Measurements from ENCODE around the gene UMODL1.

UMODL1 gene

GRCh38 chr21:42133131-42133530 lies 62.0 kb downstream of the UMODL1 start:
- Histone ChIP-seq H3K4me3 (replicated peaks; ENCODE audit: insufficient read depth, low read length) (no peak overlapping the region), H3K27me3 (ENCODE audit: insufficient read depth, poor library complexity, severe bottlenecking) (no peaks in the 10 kb centered on the region), H3K27ac (replicated peaks) (no peak overlapping the region)
- no peak for DNase-seq (ENCODE audit: low read depth in 1 of 2, low spot score in 1 of 2)
- TF ChIP-seq POLR2AphosphoS5 (IDR thresholded peaks at IDR 0.05; ENCODE audit: low read depth) (no peak), REST (IDR thresholded peaks at IDR 0.05; ENCODE audit: insufficient replicate concordance, low read depth) (no peak), GABPA (IDR thresholded peaks at IDR 0.05; ENCODE audit: low read depth) (no peak), SPI1 (IDR thresholded peaks at IDR 0.05; ENCODE audit: borderline replicate concordance, low read depth) (no peak), CTCF (IDR thresholded peaks at IDR 0.05; ENCODE audit: insufficient read depth, low read length) (no peak)

GRCh38 chr21:42135386-42136052 lies 64.4 kb downstream of the UMODL1 start:
- H3K4me3 ChIP-seq (replicated peaks; ENCODE audit: insufficient read depth, low read length), result no peak overlapping the region
- no peak overlapping the region for H3K27ac ChIP-seq (replicated peaks)
- TF ChIP-seq POLR2AphosphoS5 (IDR thresholded peaks at IDR 0.05; ENCODE audit: low read depth) (no peak), CTCF (IDR thresholded peaks at IDR 0.05; ENCODE audit: insufficient read depth, low read length) (no peak), REST (IDR thresholded peaks at IDR 0.05; ENCODE audit: insufficient replicate concordance, low read depth) (no peak), GABPA (IDR thresholded peaks at IDR 0.05; ENCODE audit: low read depth) (no peak), SPI1 (IDR thresholded peaks at IDR 0.05; ENCODE audit: borderline replicate concordance, low read depth) (no peak)
- H3K27me3 ChIP-seq (ENCODE audit: insufficient read depth, poor library complexity, severe bottlenecking), result no peaks in the 10 kb centered on the region
- DNase-seq (ENCODE audit: low read depth in 1 of 2, low spot score in 1 of 2), result no peak

- Histone ChIP-seq H3K27me3 (ENCODE audit: insufficient read depth, poor library complexity, severe bottlenecking) (no peaks in the 10 kb centered on the region), H3K27ac (replicated peaks) (no peak overlapping the region), H3K4me3 (replicated peaks; ENCODE audit: insufficient read depth, low read length) (no peak overlapping the region)
- no peak for TF ChIP-seq REST (IDR thresholded peaks at IDR 0.05; ENCODE audit: insufficient replicate concordance, low read depth)
- TF ChIP-seq GABPA (IDR thresholded peaks at IDR 0.05; ENCODE audit: low read depth), result no peak
- TF ChIP-seq SPI1 (IDR thresholded peaks at IDR 0.05; ENCODE audit: borderline replicate concordance, low read depth), result no peak
- TF ChIP-seq CTCF (IDR thresholded peaks at IDR 0.05; ENCODE audit: insufficient read depth, low read length), result no peak
- no peak for TF ChIP-seq POLR2AphosphoS5 (IDR thresholded peaks at IDR 0.05; ENCODE audit: low read depth)
- no peak for DNase-seq (ENCODE audit: low read depth in 1 of 2, low spot score in 1 of 2)
Measured at GRCh38 chr21:42137191-42137904, 66.2 kb downstream of the UMODL1 start.
